HG03558 (cell line): ENCODE data around the gene TRIM9.
"Not testable (repeated sequence)": the region's sequence is repeated elsewhere in the genome, so short reads cannot be mapped to it uniquely, and the experiment has no call there.

ENCODE experiments used
- ATAC-seq: cut with Tn5 transposase; IDR thresholded peaks from one replicate; pipeline ENCODE4 v1.9.1; 2021; ENCODE audit warnings: moderate number of reproducible peaks; ENCODE audit not compliant: unreplicated experiment; ENCODE audit errors: extremely low read depth

TRIM9 gene

GRCh38 chr14:50943261-50943942 lies 151.5 kb downstream of the TRIM9 start:
- no peak for ATAC-seq

- not testable (repeated sequence) for ATAC-seq
These were observed 153.3 kb downstream of the TRIM9 start for GRCh38 chr14:50941638-50942037.

GRCh38 chr14:50941151-50941550 lies 153.8 kb downstream of the TRIM9 start:
- ATAC-seq: no peak

GRCh38 chr14:50937800-50938199 lies 157.1 kb downstream of the TRIM9 start:
- ATAC-seq: no peak

GRCh38 chr14:50937325-50937724 lies 157.6 kb downstream of the TRIM9 start:
- no peak for ATAC-seq

GRCh38 chr14:50936882-50937281 lies 158.0 kb downstream of the TRIM9 start:
- ATAC-seq: no peak

- no peak for ATAC-seq
These were observed 158.9 kb downstream of the TRIM9 start for GRCh38 chr14:50936016-50936340.

GRCh38 chr14:50935126-50936015 lies 159.5 kb downstream of the TRIM9 start:
- ATAC-seq: no peak

GRCh38 chr14:50932592-50933495 lies 162.1 kb downstream of the TRIM9 start:
- ATAC-seq: no peak

- no peak for ATAC-seq
These were observed 162.7 kb downstream of the TRIM9 start for GRCh38 chr14:50932156-50932555.

GRCh38 chr14:50931559-50931958 lies 163.3 kb downstream of the TRIM9 start:
- no peak for ATAC-seq

GRCh38 chr14:50929506-50929905 lies 165.4 kb downstream of the TRIM9 start:
- no peak for ATAC-seq

- no peak for ATAC-seq
These were observed 166.8 kb downstream of the TRIM9 start for GRCh38 chr14:50928002-50928635.

GRCh38 chr14:50926851-50927386 lies 168.0 kb downstream of the TRIM9 start:
- ATAC-seq: no peak
